ENCODE measurements around the gene TBCD.

The TBCD gene

DNA sequence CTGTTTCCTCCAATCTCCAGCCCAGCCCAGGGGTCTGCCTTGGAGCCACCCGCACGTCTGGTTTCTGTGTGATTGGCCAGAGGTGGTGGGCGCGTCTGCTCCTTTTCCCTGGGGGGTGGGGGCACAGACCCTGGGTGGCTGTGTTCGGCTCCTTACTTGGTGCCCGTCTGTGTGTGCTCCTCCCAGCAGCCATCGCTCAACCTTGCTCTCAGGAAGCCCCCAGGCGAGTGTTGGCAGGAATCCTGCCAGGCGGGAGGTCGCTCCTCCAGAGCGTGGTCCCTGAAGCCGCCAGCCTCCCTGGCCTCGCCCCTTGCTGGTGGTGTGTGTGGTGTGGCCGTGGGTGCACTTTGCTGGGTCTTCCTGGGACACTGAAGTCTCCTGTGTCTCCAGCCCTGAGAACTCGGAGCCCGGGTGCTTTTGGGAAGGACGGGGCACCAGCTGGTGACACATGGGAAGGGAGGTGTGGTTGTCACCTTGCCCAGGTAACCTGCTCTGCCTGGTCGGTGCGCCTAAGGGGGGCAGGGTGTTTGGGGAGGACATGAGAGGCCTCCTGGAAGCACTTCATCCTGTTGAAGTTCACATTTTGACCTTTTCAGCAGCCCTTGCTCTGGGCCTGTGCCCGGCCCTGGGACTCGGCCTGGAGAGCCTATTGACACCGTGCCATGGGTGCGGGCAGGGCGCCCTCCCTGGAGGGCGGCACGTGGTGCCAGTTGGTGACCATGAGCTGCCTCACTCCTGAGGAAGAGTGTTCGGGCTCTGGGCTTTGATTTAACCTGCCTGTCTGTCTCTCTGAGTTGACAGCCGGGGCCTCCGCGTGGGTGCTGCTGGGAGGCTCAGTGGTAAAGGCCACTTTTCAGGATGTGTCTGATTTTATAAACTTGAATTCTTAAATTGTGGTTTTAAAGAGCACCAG lies 137.0 kb downstream of the TBCD start:
- no peak for DNase-seq (ENCODE audit: low spot score)

DNA sequence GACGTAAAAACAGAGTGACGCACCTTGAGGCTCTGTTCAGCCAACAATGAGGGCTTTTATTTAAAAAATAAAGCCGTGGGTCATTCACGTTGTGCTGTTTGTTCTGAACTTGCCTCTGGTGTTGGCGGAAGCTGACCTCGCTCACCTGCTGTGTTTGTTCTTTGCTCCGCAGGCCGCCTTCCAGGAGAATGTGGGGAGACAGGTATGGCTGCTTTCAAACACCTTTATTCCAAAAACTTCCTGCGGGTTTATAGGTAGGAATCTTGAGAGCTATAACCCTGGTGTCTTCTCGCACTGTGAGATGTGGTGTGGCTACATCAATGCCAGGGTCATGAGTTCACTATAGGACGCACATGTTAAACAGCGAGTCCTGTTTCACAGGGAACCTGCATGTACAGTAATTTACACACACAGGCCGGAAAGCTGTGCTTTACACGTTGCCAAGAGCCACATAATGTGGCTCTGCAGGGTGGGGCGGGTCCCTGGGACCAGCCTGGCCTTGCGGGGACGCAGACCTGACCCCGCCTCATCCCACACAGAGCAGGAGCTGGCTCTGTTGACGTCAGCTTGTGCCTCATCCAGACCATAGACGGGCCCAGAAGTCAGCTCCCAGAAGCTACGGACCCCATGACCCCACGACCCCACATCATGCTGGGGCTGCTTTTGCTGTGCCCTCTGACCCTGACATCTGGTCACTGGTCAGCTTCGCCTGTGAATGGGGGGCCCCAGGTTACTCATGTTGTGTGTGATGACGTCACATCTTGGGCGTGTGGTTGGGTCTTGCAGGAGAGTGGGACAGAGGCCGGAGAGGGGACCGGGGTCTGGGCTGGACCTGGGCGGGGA lies 137.9 kb downstream of the TBCD start:
- DNase-seq (ENCODE audit: low spot score), result no peak

DNA sequence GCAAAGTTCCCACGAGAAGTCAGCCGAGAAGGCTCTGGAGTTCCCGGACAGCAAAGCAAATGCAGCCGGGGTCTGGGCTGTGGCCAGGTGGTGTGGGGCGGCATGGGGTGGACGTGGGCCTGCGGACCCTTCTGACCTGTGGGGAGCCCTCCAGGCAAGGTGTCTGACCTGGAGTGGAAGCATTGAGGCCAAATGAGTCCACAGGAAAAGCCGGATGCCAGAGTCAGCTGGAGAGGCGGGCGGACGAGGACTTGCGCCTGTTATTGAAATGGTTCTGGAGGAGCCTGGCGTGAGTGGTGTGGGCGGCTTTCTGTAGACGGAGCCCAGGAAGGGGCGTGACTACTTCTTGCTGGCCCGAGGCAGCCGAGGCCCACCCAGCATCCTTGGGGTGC lies 138.5 kb downstream of the TBCD start:
- DNase-seq (ENCODE audit: low spot score), result no peak

DNA sequence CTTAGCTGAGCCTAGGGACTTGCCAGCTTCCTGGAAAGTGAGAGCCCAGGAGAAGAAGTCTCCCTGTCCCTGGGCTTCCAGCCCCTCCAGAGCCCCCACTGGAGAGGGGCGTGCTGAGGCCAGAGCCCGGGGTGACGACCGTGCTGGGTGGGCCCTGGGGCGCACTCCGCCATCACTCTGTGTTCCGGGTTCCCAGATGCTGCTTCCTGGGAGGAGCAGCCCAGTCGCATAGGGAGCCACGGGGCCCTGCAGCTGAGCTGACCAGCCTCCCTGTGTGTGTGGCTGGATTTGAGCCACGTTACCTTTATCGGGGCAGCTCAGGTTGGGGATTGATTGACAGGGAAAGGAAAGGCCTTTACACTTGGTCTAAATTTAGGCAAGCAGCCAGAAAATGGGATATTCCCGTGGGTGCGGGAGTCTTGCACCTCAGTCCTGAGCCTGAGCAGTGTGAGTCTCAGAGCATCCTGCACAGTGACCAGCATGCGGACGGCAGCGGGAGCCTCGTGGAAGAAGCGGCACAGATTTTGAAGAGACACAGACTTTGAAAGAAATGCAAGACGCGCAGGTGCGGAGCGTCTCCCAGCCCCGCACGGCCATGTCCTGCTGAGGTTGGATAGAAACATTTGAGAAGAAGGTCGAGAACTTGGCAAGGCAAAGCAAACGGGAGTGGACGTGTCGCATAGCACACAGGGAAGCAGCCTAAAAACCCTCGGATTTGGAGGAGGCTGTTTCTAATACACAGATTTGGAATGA lies 139.2 kb downstream of the TBCD start:
- no peak for DNase-seq (ENCODE audit: low spot score)

DNA sequence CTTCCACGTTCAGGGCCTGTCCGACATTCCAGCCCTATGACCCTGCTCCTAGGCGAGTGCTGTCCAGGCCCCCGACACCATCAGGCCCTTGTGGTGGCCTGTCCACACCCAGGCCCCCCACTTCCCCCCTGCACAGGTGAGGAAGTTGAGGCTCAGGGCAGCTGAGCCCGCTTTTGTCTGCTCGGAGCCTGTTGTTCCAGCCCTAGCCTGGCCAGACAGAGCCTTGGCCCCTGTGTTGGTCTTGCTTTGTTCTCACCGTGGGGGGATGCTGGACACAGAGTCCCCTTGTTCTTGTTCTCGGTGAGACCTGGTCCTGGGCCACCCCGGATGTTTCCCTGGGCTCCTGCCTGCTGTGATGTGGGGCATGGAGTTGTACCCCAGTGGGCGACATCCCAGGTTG lies 140.0 kb downstream of the TBCD start:
- no peak for DNase-seq (ENCODE audit: low spot score)

DNA sequence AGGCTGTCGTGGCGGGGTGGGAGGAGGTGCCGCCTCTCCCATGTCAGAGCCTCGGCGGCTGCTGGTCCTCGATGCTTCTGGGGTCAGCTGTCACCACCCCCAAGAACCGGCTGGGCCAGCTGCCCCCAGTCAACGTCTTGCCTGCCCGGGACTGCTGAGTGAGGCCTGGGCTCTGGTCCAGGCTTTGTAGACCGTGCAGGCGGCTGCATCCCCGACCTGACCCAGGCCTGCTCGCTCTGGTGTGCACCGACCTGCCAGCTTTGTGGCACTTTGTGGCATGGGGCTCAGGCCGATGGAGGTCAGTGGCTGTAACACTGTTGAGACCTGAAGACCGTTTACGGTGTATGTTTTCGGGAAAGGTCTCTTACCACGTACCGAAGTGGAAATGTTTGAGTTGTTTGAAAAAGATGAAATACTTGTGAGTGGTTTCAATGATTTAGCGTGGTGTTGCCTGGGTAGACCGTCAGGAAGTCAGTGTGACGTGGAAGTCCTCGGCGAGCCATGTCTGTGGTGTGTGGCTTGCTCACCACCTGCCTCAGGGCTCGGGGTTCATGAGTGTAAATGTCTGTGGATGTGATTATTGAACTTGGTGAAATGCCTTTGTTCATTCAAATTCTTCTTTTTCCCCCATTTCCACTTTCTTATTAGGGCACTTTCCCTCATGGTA lies 141.2 kb downstream of the TBCD start:
- no peak for DNase-seq (ENCODE audit: low spot score)

DNA sequence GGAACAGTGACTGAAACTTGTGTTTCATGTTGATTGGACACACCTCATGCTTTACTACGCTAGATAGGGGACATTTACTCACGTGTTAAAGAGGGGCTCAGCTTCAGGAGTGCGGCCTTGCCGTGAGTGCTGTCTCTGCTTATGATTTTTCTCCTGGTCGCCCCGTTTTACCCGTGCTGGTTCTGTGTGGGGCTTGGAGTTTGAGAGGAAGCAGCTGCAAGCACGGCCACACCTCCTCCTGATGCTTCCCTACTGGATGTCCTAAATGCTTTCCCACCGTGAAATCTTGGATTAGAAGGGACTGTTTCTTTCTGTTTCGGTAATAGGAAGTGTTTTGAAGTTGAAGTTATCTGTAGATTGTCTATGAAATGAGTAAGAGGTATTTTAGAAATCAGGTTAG lies 141.9 kb downstream of the TBCD start:
- peak; percentile 66 for DNase-seq (ENCODE audit: low spot score)

DNA sequence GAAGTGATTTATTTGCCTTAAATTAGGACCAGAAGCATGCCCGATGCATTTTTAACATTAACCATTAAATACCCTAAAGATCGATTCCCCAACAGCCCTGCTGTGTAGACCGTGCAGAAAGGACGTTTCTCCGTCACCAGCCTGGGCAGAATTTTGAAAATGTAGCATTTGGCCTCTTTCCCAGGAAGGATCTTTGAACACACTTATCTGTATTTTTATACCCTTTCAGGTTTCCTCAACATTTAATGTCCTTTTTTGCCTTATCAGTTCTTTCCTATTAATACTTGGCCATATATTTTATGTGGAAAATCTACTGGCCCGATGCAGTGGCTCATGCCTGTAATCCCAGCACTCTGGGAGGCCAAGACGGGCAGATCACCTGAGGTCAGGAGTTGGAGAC lies 142.5 kb downstream of the TBCD start:
- no peak for DNase-seq (ENCODE audit: low spot score)

DNA sequence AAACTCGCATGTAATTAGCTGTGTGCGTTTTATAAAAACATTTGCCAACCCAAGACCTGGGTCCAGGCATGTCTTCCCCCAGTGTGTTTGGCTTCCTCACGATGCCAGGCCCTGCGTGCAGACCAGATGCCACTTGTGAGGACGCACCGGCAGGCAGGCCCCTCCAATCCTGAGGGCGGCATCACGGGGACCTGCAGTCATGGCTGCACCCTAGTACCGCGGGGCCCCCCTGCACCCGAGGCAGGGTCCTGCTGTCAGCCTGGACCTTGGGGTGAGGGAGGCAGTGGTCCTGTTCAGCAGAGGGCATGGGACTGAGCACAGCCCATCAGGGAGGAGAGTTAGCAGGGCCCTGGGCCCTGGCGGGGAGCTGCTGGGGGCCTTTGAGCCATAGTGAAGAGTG lies 143.2 kb downstream of the TBCD start:
- no peak for DNase-seq (ENCODE audit: low spot score)

DNA sequence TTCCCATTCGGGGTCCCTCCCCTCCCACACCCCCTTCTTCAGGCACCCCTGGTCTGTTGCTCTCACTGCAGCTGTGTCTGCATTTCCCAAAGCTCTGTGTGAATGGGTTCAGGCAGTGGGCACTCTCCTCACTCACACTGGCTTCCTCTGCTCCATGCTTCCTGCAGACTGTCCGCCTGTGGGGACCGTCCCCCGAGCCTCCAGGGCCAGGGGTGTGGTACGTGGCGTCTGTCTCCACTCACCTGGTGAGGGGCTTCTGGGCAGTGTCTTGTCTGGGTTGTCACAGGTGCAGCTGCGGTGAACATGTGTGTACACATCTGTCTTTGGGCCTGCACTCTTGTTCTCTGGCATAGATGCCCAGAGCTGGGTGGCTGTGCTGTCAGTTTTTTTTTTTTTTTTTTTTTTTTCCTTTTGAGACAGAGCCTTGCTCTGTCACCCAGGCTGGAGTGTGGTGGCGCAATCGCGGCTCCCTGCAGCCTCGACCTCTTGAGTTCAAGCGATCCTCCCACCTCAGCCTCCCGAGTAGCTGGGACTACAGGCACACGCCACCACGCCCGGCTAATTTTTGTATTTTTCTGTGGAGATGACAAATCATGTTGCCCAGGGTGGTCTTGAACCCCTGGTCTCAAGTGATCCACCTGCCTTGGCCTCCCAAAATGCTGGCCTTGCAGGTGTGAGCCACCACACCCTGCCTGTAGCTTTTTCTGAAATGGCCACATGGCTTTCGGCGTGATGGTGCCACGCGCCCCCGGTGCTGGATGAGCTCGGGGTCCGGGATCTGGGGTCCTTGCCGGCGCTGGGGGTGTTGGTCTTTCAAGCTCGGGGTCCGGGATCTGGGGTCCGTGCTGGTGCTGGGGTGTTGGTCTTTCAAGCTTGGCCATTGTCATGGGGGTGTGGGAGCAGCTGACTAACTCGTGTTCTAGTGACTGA lies 144.5 kb downstream of the TBCD start:
- no peak for DNase-seq (ENCODE audit: low spot score)

DNA sequence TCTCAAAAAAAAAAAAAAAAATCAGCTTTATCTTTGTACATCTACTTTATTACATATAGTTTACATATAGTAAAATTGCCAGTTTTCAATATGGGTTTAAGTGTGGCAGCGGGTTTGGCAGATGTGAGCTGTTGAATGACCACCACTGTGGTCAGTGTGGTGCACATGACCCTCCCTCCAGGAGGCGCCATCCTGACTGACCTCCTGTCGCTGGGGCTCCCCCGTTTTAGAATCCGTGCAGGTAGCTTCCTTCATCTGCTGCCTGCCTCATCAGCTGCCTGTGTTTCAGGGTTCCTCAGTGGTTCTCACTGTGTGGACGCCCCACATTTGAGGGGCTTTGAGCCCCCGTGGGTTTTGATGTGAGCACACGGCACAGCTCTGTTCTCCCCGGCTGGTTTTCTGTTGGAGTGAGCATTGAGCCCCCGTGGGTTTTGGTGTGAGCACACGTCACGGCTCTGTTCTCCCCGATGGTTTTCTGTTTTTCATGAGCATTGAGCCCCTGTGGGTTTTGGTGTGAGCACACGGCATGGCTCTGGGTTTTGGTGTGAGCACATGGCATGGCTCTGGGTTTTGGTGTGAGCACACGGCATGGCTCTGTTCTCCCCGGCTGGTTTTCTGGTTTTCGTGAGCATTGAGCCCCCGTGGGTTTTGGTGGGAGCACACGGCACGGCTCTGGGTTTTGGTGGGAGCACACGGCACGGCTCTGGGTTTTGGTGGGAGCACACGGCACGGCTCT lies 145.8 kb downstream of the TBCD start:
- no peak for DNase-seq (ENCODE audit: low spot score)

DNA sequence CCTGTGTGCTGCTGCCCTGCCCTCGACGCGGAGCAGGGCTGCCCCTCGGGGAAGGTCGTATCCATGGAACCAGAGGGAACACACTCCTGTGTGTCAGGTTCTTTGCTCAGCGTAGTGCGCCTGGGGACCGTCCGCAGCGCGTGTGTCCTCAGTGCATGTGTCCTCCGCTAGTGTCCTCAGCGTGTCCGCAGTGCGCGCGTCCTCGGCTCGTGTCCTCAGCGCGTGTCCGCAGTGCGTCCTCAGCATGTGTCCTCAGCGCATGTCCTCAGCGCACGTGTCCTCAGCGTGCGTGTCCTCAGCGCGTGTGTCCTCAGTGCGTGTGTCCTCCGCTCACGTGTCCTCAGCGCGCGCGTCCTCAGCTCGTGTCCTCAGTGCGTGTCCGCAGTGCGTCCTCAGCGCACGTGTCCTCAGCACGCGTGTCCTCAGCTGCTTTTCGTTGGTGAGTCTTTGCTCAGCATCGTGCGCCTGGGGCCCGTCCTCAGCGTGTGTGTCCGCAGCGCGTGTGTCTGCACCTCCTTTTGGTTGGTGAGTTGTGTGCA lies 147.2 kb downstream of the TBCD start:
- no peak for DNase-seq (ENCODE audit: low spot score)

DNA sequence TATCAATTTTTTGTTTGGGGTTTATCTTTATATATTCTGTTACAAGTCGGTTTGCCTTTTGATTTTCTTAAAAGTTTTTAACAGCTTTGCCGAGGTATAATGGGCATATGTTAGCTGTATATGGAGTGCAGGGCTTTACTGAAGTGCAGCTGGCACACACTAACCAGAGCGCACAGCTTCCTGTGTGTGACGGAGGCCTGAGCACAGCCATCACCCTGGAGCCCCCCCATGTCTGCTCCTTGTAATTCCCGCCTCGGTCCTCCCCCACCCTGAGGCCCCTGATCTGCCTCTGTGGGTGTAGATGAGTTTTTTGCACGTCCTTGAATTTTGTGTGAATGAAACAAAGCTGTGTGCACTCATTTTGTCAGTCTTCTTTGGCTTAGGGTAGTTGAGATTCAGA lies 148.1 kb downstream of the TBCD start:
- no peak for DNase-seq (ENCODE audit: low spot score)

DNA sequence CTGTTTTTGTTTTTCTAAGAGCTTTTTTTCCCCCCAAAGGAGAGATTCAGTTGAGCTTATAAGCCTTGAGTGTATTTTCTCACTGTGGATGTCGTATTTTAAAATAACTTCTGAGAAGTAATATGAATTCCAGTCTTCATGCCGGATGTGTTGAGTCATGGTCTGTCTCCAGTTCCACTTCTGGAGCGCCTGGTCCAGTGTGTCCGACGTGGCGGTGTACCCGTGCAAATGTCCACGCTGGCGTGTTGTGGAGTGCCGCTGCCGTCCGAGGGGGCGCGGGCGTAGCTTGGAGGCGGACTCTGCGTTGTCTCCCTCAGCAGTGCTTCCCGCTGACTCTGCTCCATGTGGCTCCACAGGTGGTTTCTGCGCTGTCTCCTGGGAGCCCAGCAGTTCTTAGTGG lies 148.9 kb downstream of the TBCD start:
- DNase-seq (ENCODE audit: low spot score), result peak; percentile 35

DNA sequence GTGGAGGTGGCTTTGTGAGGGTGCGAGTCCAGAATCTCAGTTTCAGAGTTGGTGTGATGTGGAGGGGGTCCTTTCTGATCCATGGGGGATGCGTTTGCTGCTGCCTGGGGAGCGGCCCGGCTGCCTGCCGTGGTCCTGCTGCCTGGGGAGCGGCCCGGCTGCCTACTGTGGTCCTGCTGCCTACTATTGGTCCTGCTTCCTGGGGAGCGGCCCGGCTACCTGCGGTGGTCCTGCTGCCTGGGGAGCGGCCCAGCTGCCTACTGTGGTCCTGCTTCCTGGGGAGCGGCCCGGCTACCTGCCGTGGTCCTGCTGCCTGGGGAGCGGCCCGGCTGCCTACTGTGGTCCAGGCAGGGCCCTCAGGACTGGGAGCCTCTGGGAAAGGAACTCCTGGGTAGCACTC lies 149.5 kb downstream of the TBCD start:
- DNase-seq (ENCODE audit: low spot score), result no peak

DNA sequence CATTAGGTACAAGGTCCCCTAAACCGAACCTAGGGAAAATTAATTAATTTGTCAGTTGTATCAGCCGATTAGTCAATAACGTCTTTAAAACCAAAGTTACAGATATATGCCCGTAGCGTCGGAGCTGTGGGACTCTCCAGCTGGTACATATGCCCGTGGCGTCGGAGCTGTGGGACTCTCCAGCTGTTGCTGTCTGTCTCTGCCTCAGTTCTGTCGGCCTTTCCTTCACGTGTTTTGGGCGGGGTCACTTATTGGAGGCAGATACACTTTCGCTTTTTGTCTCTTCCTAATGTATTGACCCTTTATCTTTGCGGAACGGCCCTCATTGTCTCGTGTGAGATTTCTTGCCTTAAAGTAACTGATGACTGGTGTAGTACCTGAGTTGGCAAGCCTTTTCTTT lies 150.0 kb downstream of the TBCD start:
- DNase-seq (ENCODE audit: low spot score), result no peak

DNA sequence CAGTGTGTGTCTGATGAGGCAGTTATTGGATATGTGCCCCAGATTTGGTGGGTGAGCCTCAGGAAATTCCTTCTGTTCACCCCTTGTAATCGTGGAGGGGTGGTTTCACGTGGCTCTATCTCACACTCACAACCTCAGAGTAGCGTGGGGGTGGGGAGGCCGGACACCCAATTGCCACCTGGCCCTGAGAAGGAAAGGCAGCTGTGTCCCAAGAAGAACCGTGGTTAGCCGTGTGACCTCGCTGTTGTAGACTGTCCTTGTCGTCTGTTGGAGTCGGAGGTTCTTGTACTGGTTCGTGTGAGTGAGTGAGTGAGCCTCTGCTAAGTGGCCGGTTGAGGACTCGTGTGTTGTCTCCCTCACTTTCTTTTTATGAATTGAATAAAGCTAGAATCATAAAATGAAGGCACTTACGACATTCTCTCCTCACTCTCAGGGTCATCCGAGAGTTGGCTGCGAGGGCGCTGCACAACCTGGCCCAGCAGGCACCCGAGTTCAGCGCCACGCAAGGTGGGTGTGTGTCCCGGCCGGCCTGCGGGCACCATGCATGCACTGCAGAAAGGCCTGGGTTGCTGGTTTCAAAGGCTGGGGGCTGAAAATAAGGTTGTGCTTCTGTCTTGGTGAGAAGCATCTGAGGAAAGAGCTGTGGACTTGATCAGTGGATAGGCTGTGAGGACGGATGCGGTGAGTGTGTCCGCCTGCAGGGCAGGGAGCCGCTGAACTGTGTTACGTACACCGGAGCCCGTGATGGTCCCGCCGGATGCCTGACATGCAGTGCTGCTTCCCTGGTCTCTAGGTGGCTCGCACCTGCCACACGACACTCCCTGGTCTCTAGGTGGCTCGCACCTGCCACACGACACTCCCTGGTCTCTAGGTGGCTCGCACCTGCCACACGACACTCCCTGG lies 151.4 kb downstream of the TBCD start:
- DNase-seq (ENCODE audit: low spot score), result no peak

DNA sequence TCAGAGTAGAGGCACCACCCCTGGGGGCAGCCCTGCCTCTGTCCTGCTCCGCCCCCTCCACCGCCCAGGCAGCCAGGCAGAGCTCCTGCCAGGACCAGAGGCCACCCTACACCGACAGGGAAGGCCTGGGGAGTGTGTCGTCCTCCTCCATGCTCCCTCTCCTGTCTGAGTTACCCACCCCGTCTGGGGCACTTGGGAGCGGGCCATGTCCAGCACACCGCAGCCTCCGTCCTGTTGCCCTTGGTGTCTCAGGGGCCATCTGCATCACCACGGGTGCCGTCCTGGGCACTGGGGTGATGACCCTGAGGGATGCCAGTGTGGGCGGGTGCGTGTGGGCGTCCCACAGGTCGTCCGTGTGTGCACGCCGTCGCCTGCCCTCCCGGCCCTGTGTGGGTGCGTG lies 153.3 kb downstream of the TBCD start:
- DNase-seq (ENCODE audit: low spot score), result no peak
